Measurements from ENCODE around the gene FRA10AC1. TPM values are rescaled to one million over a fixed set of nuclear protein-coding genes. Genes with fewer than 3 reads are reported as not detected.
"Not testable (repeated sequence)": the region's sequence is repeated elsewhere in the genome, so short reads cannot be mapped to it uniquely, and the experiment has no call there.

The FRA10AC1 gene
- polyA plus RNA-seq, 4 donors, result 30.4 to 41.8 (median 35.2) TPM

- no peak for DNase-seq (ENCODE audit: low read depth in 4 of 4, low spot score in 3 of 4)
These were observed 2.1 kb upstream of the FRA10AC1 start for GRCh38 chr10:93704451-93704850.

- no peak for DNase-seq (ENCODE audit: low read depth in 4 of 4, low spot score in 3 of 4)
These were observed 1.4 kb upstream of the FRA10AC1 start for GRCh38 chr10:93703841-93704240.

GRCh38 chr10:93703066-93703465 is 674 bp upstream of the FRA10AC1 start:
- DNase-seq (ENCODE audit: low read depth in 4 of 4, low spot score in 3 of 4), result no peak

- no peak for DNase-seq (ENCODE audit: low read depth in 4 of 4, low spot score in 3 of 4)
These were observed 554 bp downstream of the FRA10AC1 start for GRCh38 chr10:93701866-93702209.

GRCh38 chr10:93697207-93697606 is 5.2 kb downstream of the FRA10AC1 start:
- no peak for DNase-seq (ENCODE audit: low read depth in 4 of 4, low spot score in 3 of 4)

GRCh38 chr10:93696582-93696981 is 5.8 kb downstream of the FRA10AC1 start:
- DNase-seq (ENCODE audit: low read depth in 4 of 4, low spot score in 3 of 4), result not testable (repeated sequence)

- DNase-seq (ENCODE audit: low read depth in 4 of 4, low spot score in 3 of 4), result no peak
These were observed 6.7 kb downstream of the FRA10AC1 start for GRCh38 chr10:93695740-93696139.

GRCh38 chr10:93687737-93688136 is 14.7 kb downstream of the FRA10AC1 start:
- no peak for DNase-seq (ENCODE audit: low read depth in 4 of 4, low spot score in 3 of 4)

- DNase-seq (ENCODE audit: low read depth in 4 of 4, low spot score in 3 of 4), result no peak
These were observed 21.9 kb downstream of the FRA10AC1 start for GRCh38 chr10:93680412-93681047.

GRCh38 chr10:93678805-93679587 is 23.4 kb downstream of the FRA10AC1 start:
- DNase-seq (ENCODE audit: low read depth in 4 of 4, low spot score in 3 of 4), result no peak

GRCh38 chr10:93678386-93678785 is 24.0 kb downstream of the FRA10AC1 start:
- DNase-seq (ENCODE audit: low read depth in 4 of 4, low spot score in 3 of 4), result no peak

GRCh38 chr10:93673791-93674190 is 28.6 kb downstream of the FRA10AC1 start:
- DNase-seq (ENCODE audit: low read depth in 4 of 4, low spot score in 3 of 4), result no peak

GRCh38 chr10:93672890-93673289 is 29.5 kb downstream of the FRA10AC1 start:
- DNase-seq (ENCODE audit: low read depth in 4 of 4, low spot score in 3 of 4), result no peak

- no peak for DNase-seq (ENCODE audit: low read depth in 4 of 4, low spot score in 3 of 4)
These were observed 30.2 kb downstream of the FRA10AC1 start for GRCh38 chr10:93672022-93672678.

- DNase-seq (ENCODE audit: low read depth in 4 of 4, low spot score in 3 of 4), result no peak
These were observed 31.4 kb downstream of the FRA10AC1 start for GRCh38 chr10:93671042-93671441.

GRCh38 chr10:93670372-93670771 is 32.0 kb downstream of the FRA10AC1 start:
- no peak for DNase-seq (ENCODE audit: low read depth in 4 of 4, low spot score in 3 of 4)

- no peak for DNase-seq (ENCODE audit: low read depth in 4 of 4, low spot score in 3 of 4)
These were observed 34.6 kb downstream of the FRA10AC1 start for GRCh38 chr10:93667795-93668194.

GRCh38 chr10:93666030-93666429 is 36.4 kb downstream of the FRA10AC1 start:
- DNase-seq (ENCODE audit: low read depth in 4 of 4, low spot score in 3 of 4), result no peak

- DNase-seq (ENCODE audit: low read depth in 4 of 4, low spot score in 3 of 4), result no peak
These were observed 44.6 kb downstream of the FRA10AC1 start for GRCh38 chr10:93657757-93658156.

- DNase-seq (ENCODE audit: low read depth in 4 of 4, low spot score in 3 of 4), result no peak
These were observed 46.2 kb downstream of the FRA10AC1 start for GRCh38 chr10:93656155-93656554.

- DNase-seq (ENCODE audit: low read depth in 4 of 4, low spot score in 3 of 4), result no peak
These were observed 48.2 kb downstream of the FRA10AC1 start for GRCh38 chr10:93654201-93654600.

GRCh38 chr10:93652857-93653256 is 49.5 kb downstream of the FRA10AC1 start:
- no peak for DNase-seq (ENCODE audit: low read depth in 4 of 4, low spot score in 3 of 4)
